ENCODE results near the gene NEURL4. TPM values are rescaled to one million over a fixed set of nuclear protein-coding genes. Genes with fewer than 3 reads are reported as not detected.

The NEURL4 gene
- total RNA-seq, 1 experiment from 2014 or later, result 21.4 TPM

- H3K36me3 ChIP-seq (ENCODE audit: low read depth, low read length), result no peaks in the 10 kb centered on the region
- intact Hi-C loops (cut with micrococcal nuclease), result no loop called here
- no peak for ATAC-seq
- no peaks in the 10 kb centered on the region for H3K79me2 ChIP-seq (ENCODE audit: low read length)
- CTCF ChIA-PET, result no interaction called here
- H2AFZ ChIP-seq (ENCODE audit: low read length), result no peak overlapping the region
- DNase-seq, result no peak
- POLR2A ChIA-PET (ENCODE audit: unreplicated experiment), result no interaction called here
- no peaks in the 10 kb centered on the region for H3K9me3 ChIP-seq (ENCODE audit: low read length)
- H3K4me2 ChIP-seq (ENCODE audit: low read length), result no peak overlapping the region
- no peak overlapping the region for H3K27ac ChIP-seq (ENCODE audit: low read length)
- H3K27me3 ChIP-seq (ENCODE audit: low read length), result no peaks in the 10 kb centered on the region
- no peak overlapping the region for H3K9ac ChIP-seq (ENCODE audit: low read length)
- no peaks in the 10 kb centered on the region for H4K20me1 ChIP-seq (ENCODE audit: low read length)
- no peaks in the 10 kb centered on the region for H3F3A ChIP-seq (ENCODE audit: low read length, unreplicated experiment)
- no peak overlapping the region for H3K4me3 ChIP-seq (ENCODE audit: low read length)
- TF ChIP-seq, protein P1, sequence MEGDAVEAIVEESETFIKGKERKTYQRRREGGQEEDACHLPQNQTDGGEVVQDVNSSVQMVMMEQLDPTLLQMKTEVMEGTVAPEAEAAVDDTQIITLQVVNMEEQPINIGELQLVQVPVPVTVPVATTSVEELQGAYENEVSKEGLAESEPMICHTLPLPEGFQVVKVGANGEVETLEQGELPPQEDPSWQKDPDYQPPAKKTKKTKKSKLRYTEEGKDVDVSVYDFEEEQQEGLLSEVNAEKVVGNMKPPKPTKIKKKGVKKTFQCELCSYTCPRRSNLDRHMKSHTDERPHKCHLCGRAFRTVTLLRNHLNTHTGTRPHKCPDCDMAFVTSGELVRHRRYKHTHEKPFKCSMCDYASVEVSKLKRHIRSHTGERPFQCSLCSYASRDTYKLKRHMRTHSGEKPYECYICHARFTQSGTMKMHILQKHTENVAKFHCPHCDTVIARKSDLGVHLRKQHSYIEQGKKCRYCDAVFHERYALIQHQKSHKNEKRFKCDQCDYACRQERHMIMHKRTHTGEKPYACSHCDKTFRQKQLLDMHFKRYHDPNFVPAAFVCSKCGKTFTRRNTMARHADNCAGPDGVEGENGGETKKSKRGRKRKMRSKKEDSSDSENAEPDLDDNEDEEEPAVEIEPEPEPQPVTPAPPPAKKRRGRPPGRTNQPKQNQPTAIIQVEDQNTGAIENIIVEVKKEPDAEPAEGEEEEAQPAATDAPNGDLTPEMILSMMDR (conservative IDR thresholded peaks at IDR 0.05; ENCODE audit: low read depth, low read length), result no peak
- TF ChIP-seq EZH2 (IDR thresholded peaks at IDR 0.05; ENCODE audit: low read length, unreplicated experiment), result no peak
- no peak for TF ChIP-seq EZH2phosphoT487 (IDR thresholded peaks at IDR 0.05; ENCODE audit: borderline replicate concordance, low read length)
- BruUV-seq (replicated peaks), result no TSS peak
- peaks cover 7% of the 10 kb centered on the region; the same call in 1 of the 2 replicates for H3K4me1 ChIP-seq (ENCODE audit: insufficient read depth, low read length)
- no peaks in the 10 kb centered on the region for H3K9me2 ChIP-seq (replicated peaks; ENCODE audit: low read length)
These were observed 36.0 kb downstream of the NEURL4 start for GRCh38 chr17:7293159-7293558.

GRCh38 chr17:7292729-7293128 is 36.4 kb downstream of the NEURL4 start:
- Histone ChIP-seq H3K4me1 (ENCODE audit: insufficient read depth, low read length) (peaks cover 7% of the 10 kb centered on the region; the same call in 1 of the 2 replicates), H3K27me3 (ENCODE audit: low read length) (no peaks in the 10 kb centered on the region), H3K79me2 (ENCODE audit: low read length) (no peaks in the 10 kb centered on the region), H3K36me3 (ENCODE audit: low read depth, low read length) (no peaks in the 10 kb centered on the region), H3K4me3 (ENCODE audit: low read length) (no peak overlapping the region), H3F3A (ENCODE audit: low read length, unreplicated experiment) (no peaks in the 10 kb centered on the region), H3K4me2 (ENCODE audit: low read length) (no peak overlapping the region), H3K9ac (ENCODE audit: low read length) (no peak overlapping the region), H3K27ac (ENCODE audit: low read length) (no peak overlapping the region), H2AFZ (ENCODE audit: low read length) (no peak overlapping the region), H4K20me1 (ENCODE audit: low read length) (no peaks in the 10 kb centered on the region), H3K9me2 (replicated peaks; ENCODE audit: low read length) (no peaks in the 10 kb centered on the region), H3K9me3 (ENCODE audit: low read length) (no peaks in the 10 kb centered on the region)
- ChIA-PET POLR2A (ENCODE audit: unreplicated experiment) (no interaction called here), CTCF (no interaction called here)
- ATAC-seq, result no peak
- no TSS peak for BruUV-seq (replicated peaks)
- no peak for TF ChIP-seq EZH2 (IDR thresholded peaks at IDR 0.05; ENCODE audit: low read length, unreplicated experiment)
- TF ChIP-seq, protein P1 (conservative IDR thresholded peaks at IDR 0.05; ENCODE audit: low read depth, low read length), result no peak
- no peak for TF ChIP-seq EZH2phosphoT487 (IDR thresholded peaks at IDR 0.05; ENCODE audit: borderline replicate concordance, low read length)
- no peak for DNase-seq
- intact Hi-C loops (cut with micrococcal nuclease), result no loop called here

GRCh38 chr17:7292194-7292593 is 36.9 kb downstream of the NEURL4 start:
- no peaks in the 10 kb centered on the region for H3K9me2 ChIP-seq (replicated peaks; ENCODE audit: low read length)
- H3K9ac ChIP-seq (ENCODE audit: low read length), result no peak overlapping the region
- H3K27ac ChIP-seq (ENCODE audit: low read length), result no peak overlapping the region
- H3K4me1 ChIP-seq (ENCODE audit: insufficient read depth, low read length), result peaks cover 7% of the 10 kb centered on the region; the same call in 1 of the 2 replicates
- no peaks in the 10 kb centered on the region for H3K9me3 ChIP-seq (ENCODE audit: low read length)
- H3K27me3 ChIP-seq (ENCODE audit: low read length), result no peaks in the 10 kb centered on the region
- H3K4me3 ChIP-seq (ENCODE audit: low read length), result no peak overlapping the region
- intact Hi-C loops (cut with micrococcal nuclease), result no loop called here
- DNase-seq (no peak), ATAC-seq (no peak)
- ChIA-PET POLR2A (ENCODE audit: unreplicated experiment) (no interaction called here), CTCF (interaction anchor here (0.7 kb wide), 1 partner anchor 10 kb away, joined by 3 read pairs; no protein-coding TSS in a partner anchor)
- H3K4me2 ChIP-seq (ENCODE audit: low read length), result no peak overlapping the region
- no TSS peak for BruUV-seq (replicated peaks)
- no peaks in the 10 kb centered on the region for H4K20me1 ChIP-seq (ENCODE audit: low read length)
- H3K79me2 ChIP-seq (ENCODE audit: low read length), result no peaks in the 10 kb centered on the region
- TF ChIP-seq EZH2 (IDR thresholded peaks at IDR 0.05; ENCODE audit: low read length, unreplicated experiment), result no peak
- TF ChIP-seq, protein P1 (conservative IDR thresholded peaks at IDR 0.05; ENCODE audit: low read depth, low read length), result no peak
- TF ChIP-seq EZH2phosphoT487 (IDR thresholded peaks at IDR 0.05; ENCODE audit: borderline replicate concordance, low read length), result no peak
- H3K36me3 ChIP-seq (ENCODE audit: low read depth, low read length), result no peaks in the 10 kb centered on the region
- no peak overlapping the region for H2AFZ ChIP-seq (ENCODE audit: low read length)
- H3F3A ChIP-seq (ENCODE audit: low read length, unreplicated experiment), result no peaks in the 10 kb centered on the region
